Kidney (tissue), 14 donors: ENCODE results near the gene CACTIN. TPM values are rescaled to one million over a fixed set of nuclear protein-coding genes. Genes with fewer than 3 reads are reported as not detected.

Experiments
- DNase-seq, 5 donors: peaks; one replicate each; pipeline ENCODE4 v3.0.0-alpha.2; 2013 to 2020
- FAIRE-seq: peaks from 2 replicates; lab custom pipeline; 2012; peaks lifted over from hg19 to GRCh38; lab: Jason Lieb, UNC
- H3K27ac ChIP-seq, 2 donors: one replicate each; pipeline ENCODE4 v1.7.0; 2013; ENCODE audit warnings: low read depth in 2 of 2, low read length in 2 of 2, inconsistent platforms in 1 of 2
- H3K27me3 ChIP-seq: one replicate; pipeline ENCODE4 v1.7.1; 2013; ENCODE audit warnings: low read length, inconsistent platforms; ENCODE audit not compliant: control insufficient read depth, insufficient read depth
- H3K36me3 ChIP-seq, 3 donors: one replicate each; pipeline versions ENCODE4 v1.7.0 to v1.7.1; 2013; ENCODE audit warnings: low read length in 3 of 3, control low read depth in 1 of 3, inconsistent platforms in 1 of 3; ENCODE audit not compliant: insufficient read depth in 3 of 3, control insufficient read depth in 2 of 3
- H3K4me1 ChIP-seq, 3 donors: one replicate each; pipeline versions ENCODE4 v1.7.0 to v1.7.1; 2013; ENCODE audit warnings: low read length in 3 of 3, inconsistent platforms in 1 of 3, low read depth in 1 of 3; ENCODE audit not compliant: control insufficient read depth in 2 of 3, insufficient read depth in 2 of 3
- H3K4me3 ChIP-seq, 3 donors: one replicate each; pipeline versions ENCODE4 v1.7.0 to v1.8.1; 2013; ENCODE audit warnings: low read length in 3 of 3, control low read depth in 1 of 3, inconsistent platforms in 1 of 3
- H3K9ac ChIP-seq, 3 donors: one replicate each; pipeline versions ENCODE4 v1.7.0 to v1.7.1; 2013; ENCODE audit warnings: low read length in 3 of 3, control low read depth in 1 of 3, inconsistent platforms in 1 of 3
- H3K9me3 ChIP-seq, 3 donors: one replicate each; pipeline versions ENCODE4 v1.7.0 to v1.7.1; 2013; ENCODE audit warnings: low read length in 3 of 3, control low read depth in 1 of 3, inconsistent platforms in 1 of 3; ENCODE audit not compliant: control insufficient read depth in 2 of 3, insufficient read depth in 1 of 3
- intact Hi-C: fragments of 100-400 bp; cut with DNase I; formaldehyde crosslinking; loops from one replicate; pipeline ENCODE4 v1.11.1; 2022
- polyA plus RNA-seq: library from polyadenylated mRNA; stranded (reverse); fragments of 350-450 nt; fragmentation: Illumina TruSeq; extraction: RNeasy Lipid Tissue Mini Kit (QIAGEN cat#74804); gene quantifications from one replicate; pipeline ENCODE4 v1.2.3, GENCODE V29; 2014; ENCODE audit warnings: low read depth, low replicate concordance; ENCODE audit not compliant: insufficient read depth
- total RNA-seq: library from RNA; stranded (reverse); fragmentation: NEBNext Ultra II Directional; extraction: Animal tissue kit (Norgen Biotek cat#: 25700); gene quantifications from one replicate; pipeline ENCODE4 v1.2.1, GENCODE V29; 2021
- TF ChIP-seq, protein P1 (sequence below): IDR thresholded peaks from 3 replicates; pipeline ENCODE4 v1.5.1; 2012; ENCODE audit warnings: mild to moderate bottlenecking, moderate library complexity, borderline replicate concordance; ENCODE audit not compliant: insufficient read depth; ENCODE audit errors: extremely low read depth
- donor health status: control.
- donor health status: control.
- donor health status: control.
- donor health status: control.
- donor health status: control.
- donor health status: DM: yes; HTN: yes; CAD: no.
- donor health status: Normal renal cell carcinoma (clear cell type).

Gene CACTIN
- total and polyA plus RNA-seq, 2 donors from 2014 or later: 11.6 to 23.9 TPM

GRCh38 chr19:3642987-3643673 is 16.5 kb upstream of the CACTIN start:
- H3K9ac ChIP-seq: no peak overlapping the region
- H3K27ac ChIP-seq: no peak overlapping the region
- no peaks in the 10 kb centered on the region for H3K9me3 ChIP-seq
- no peaks in the 10 kb centered on the region for H3K4me1 ChIP-seq
- TF ChIP-seq, protein P1, sequence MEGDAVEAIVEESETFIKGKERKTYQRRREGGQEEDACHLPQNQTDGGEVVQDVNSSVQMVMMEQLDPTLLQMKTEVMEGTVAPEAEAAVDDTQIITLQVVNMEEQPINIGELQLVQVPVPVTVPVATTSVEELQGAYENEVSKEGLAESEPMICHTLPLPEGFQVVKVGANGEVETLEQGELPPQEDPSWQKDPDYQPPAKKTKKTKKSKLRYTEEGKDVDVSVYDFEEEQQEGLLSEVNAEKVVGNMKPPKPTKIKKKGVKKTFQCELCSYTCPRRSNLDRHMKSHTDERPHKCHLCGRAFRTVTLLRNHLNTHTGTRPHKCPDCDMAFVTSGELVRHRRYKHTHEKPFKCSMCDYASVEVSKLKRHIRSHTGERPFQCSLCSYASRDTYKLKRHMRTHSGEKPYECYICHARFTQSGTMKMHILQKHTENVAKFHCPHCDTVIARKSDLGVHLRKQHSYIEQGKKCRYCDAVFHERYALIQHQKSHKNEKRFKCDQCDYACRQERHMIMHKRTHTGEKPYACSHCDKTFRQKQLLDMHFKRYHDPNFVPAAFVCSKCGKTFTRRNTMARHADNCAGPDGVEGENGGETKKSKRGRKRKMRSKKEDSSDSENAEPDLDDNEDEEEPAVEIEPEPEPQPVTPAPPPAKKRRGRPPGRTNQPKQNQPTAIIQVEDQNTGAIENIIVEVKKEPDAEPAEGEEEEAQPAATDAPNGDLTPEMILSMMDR: no peak
- DNase-seq (no peak), FAIRE-seq (no peak)
- no peak overlapping the region for H3K4me3 ChIP-seq
- no peaks in the 10 kb centered on the region for H3K27me3 ChIP-seq
- intact Hi-C loops: no loop called here
- peaks cover 0 to 7% (median 6%) of the 10 kb centered on the region in 3 donors for H3K36me3 ChIP-seq

GRCh38 chr19:3642296-3642695 is 15.7 kb upstream of the CACTIN start:
- Histone ChIP-seq H3K27ac (no peak overlapping the region), H3K36me3 (peaks cover 0 to 7% (median 6%) of the 10 kb centered on the region in 3 donors), H3K9me3 (no peaks in the 10 kb centered on the region), H3K9ac (no peak overlapping the region), H3K4me1 (no peaks in the 10 kb centered on the region), H3K27me3 (no peaks in the 10 kb centered on the region), H3K4me3 (no peak overlapping the region)
- no peak for DNase-seq
- TF ChIP-seq, protein P1: no peak
- intact Hi-C loops: no loop called here
- no peak for FAIRE-seq

DNA sequence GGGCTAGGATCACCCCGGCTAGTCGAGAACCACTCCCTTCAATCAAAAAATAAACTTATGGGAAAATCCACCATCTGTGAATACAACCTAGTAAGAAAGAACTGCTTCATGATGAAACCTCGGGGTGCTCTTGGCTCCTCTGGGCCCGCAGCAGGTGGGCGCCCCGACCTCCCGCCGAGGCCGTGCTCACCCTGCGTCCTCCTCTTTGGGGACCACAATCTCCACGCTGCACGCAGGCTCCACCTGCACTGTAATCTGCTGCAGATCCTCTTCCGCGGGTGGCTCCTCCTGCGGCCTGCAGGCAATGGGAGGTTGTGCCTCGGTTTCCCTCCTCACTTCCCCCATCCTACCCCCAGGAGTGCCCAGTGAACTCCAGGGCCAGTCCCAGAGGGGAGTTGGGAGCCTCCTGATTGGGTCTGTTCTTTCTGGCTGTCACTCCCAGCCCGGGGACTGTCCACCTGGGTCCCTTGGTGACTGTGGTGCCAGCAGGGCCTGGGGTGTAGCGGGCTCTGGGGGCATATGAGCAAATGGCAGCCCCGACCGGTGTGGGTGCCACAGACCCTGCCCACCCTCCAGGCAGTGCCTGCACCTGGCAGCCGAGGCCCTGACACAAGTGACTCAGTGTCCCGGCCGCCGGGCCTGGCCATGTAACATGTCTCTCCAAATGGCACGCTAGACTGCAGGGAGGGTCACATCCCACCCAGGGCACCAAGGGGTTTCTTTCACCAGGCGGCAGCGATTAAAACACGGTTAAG is 15.1 kb upstream of the CACTIN start:
- Histone ChIP-seq H3K9me3 (no peaks in the 10 kb centered on the region), H3K27me3 (no peaks in the 10 kb centered on the region), H3K4me1 (no peaks in the 10 kb centered on the region), H3K27ac (no peak overlapping the region), H3K4me3 (no peak overlapping the region), H3K9ac (no peak overlapping the region), H3K36me3 (peaks cover 0 to 7% (median 6%) of the 10 kb centered on the region in 3 donors)
- TF ChIP-seq, protein P1: no peak
- DNase-seq (no peak), FAIRE-seq (no peak)
- intact Hi-C loops: no loop called here
